HEK293T (cell line): Measurements from ENCODE around the gene TMEM132D.

Experiments
- CTCF ChIA-PET: fragments of 350-600 bp; formaldehyde crosslinking; extraction: SDS; loops from one replicate; lab custom pipeline; 2021; ENCODE audit warnings: antibody characterized with exemption, inconsistent platforms; lab: Yijun Ruan, JAX
- POLR2A ChIA-PET: fragments of 350-600 bp; formaldehyde crosslinking; extraction: SDS; loops from one replicate; lab custom pipeline; 2020; ENCODE audit warnings: antibody characterized with exemption, inconsistent platforms; lab: Yijun Ruan, JAX
- DNase-seq: peaks from one replicate; pipeline ENCODE4 v3.0.0; 2012; ENCODE audit warnings: mixed read lengths; ENCODE audit errors: extremely low spot score
- ARNT ChIP-seq: fragments of 450-650 bp; IDR thresholded peaks from 2 replicates; pipeline ENCODE4 v1.6.1; 2017; ENCODE audit warnings: mild to moderate bottlenecking
- BHLHE40 ChIP-seq: fragments of 450-650 bp; IDR thresholded peaks from 2 replicates; pipeline ENCODE4 v1.6.1; 2016; ENCODE audit warnings: mild to moderate bottlenecking, moderate library complexity, borderline replicate concordance
- CTBP1 ChIP-seq: fragments of 450-650 bp; IDR thresholded peaks from 2 replicates; pipeline ENCODE4 v1.6.1; 2016; ENCODE audit warnings: borderline replicate concordance
- ELF4 ChIP-seq: fragments of 450-650 bp; IDR thresholded peaks from 2 replicates; pipeline ENCODE4 v1.6.1; 2017; ENCODE audit warnings: antibody characterized with exemption
- FOXA1 ChIP-seq: fragments of 450-650 bp; IDR thresholded peaks from 2 replicates; pipeline ENCODE4 v1.6.1; 2016; ENCODE audit warnings: mild to moderate bottlenecking
- FOXK2 ChIP-seq: fragments of 450-650 bp; IDR thresholded peaks from 2 replicates; pipeline ENCODE4 v1.6.1; 2016; ENCODE audit warnings: mild to moderate bottlenecking
- FOXM1 ChIP-seq: fragments of 450-650 bp; IDR thresholded peaks from 2 replicates; pipeline ENCODE4 v1.6.1; 2017; ENCODE audit warnings: mild to moderate bottlenecking, borderline replicate concordance
- HDGF ChIP-seq: fragments of 450-650 bp; IDR thresholded peaks from 2 replicates; pipeline ENCODE4 v1.6.1; 2017; ENCODE audit warnings: antibody characterized with exemption, borderline replicate concordance
- L3MBTL2 ChIP-seq: fragments of 450-650 bp; conservative IDR thresholded peaks from 2 replicates; pipeline ENCODE4 v1.6.1; 2016; ENCODE audit warnings: mild to moderate bottlenecking
- LEF1 ChIP-seq: fragments of 450-650 bp; IDR thresholded peaks from 2 replicates; pipeline ENCODE4 v1.6.1; 2017; ENCODE audit warnings: mild to moderate bottlenecking, borderline replicate concordance
- NFRKB ChIP-seq: fragments of 450-650 bp; IDR thresholded peaks from 2 replicates; pipeline ENCODE4 v1.6.1; 2016; ENCODE audit warnings: mild to moderate bottlenecking, moderate library complexity
- PKNOX1 ChIP-seq: fragments of 450-650 bp; IDR thresholded peaks from 2 replicates; pipeline ENCODE4 v1.6.1; 2016
- SP1 ChIP-seq: fragments of 450-650 bp; IDR thresholded peaks from 2 replicates; pipeline ENCODE4 v1.6.1; 2017
- SUZ12 ChIP-seq: fragments of 450-650 bp; IDR thresholded peaks from 2 replicates; pipeline ENCODE4 v1.6.1; 2016; ENCODE audit warnings: mild to moderate bottlenecking
- TARDBP ChIP-seq: fragments of 450-650 bp; IDR thresholded peaks from 2 replicates; pipeline ENCODE4 v1.6.1; 2016
- ZNF384 ChIP-seq: fragments of 450-650 bp; IDR thresholded peaks from 2 replicates; pipeline ENCODE4 v1.6.1; 2016

Gene TMEM132D

GRCh38 chr12:129089576-129089975 lies 814.2 kb downstream of the TMEM132D start:
- CTCF ChIA-PET, result no interaction called here

GRCh38 chr12:129084875-129085826 lies 818.7 kb downstream of the TMEM132D start:
- no peak for DNase-seq
- POLR2A ChIA-PET, result no interaction called here
- TF ChIP-seq LEF1 (no peak), NFRKB (no peak), CTBP1 (no peak), ELF4 (no peak), SUZ12 (no peak), PKNOX1 (no peak), FOXM1 (no peak)
- CTCF ChIA-PET, result no interaction called here

More at GRCh38 chr12:129089576-129089975, 814.2 kb downstream of the TMEM132D start:
- POLR2A ChIA-PET, result no interaction called here
- no peak for DNase-seq
- TF ChIP-seq ARNT (no peak), BHLHE40 (no peak), CTBP1 (no peak), SP1 (no peak), HDGF (no peak), PKNOX1 (no peak), FOXM1 (no peak), SUZ12 (no peak), FOXA1 (no peak), NFRKB (no peak), L3MBTL2 (no peak), TARDBP (no peak), ZNF384 (no peak), ELF4 (no peak), FOXK2 (no peak)

GRCh38 chr12:129083121-129083840 lies 820.5 kb downstream of the TMEM132D start:
- CTCF ChIA-PET, result no interaction called here
- TF ChIP-seq SP1 (no peak), PKNOX1 (no peak), FOXA1 (no peak), ELF4 (no peak), L3MBTL2 (no peak), TARDBP (no peak), HDGF (no peak), LEF1 (no peak)
- DNase-seq, result no peak
- POLR2A ChIA-PET, result no interaction called here

- TF ChIP-seq SP1 (no peak), FOXA1 (no peak), ARNT (no peak)
- ChIA-PET CTCF (no interaction called here), POLR2A (no interaction called here)
- no peak for DNase-seq
Measured at GRCh38 chr12:129082441-129082840, 821.4 kb downstream of the TMEM132D start.

- DNase-seq, result no peak
- CTCF ChIA-PET, result no interaction called here
- no peak for TF ChIP-seq SP1
- TF ChIP-seq NFRKB, result no peak
- TF ChIP-seq FOXK2, result no peak
- no peak for TF ChIP-seq ARNT
- TF ChIP-seq CTBP1, result no peak
- no peak for TF ChIP-seq FOXM1
- no peak for TF ChIP-seq FOXA1
- TF ChIP-seq ZNF384, result no peak
- no peak for TF ChIP-seq SUZ12
- TF ChIP-seq TARDBP, result no peak
- no peak for TF ChIP-seq ELF4
- no peak for TF ChIP-seq LEF1
- TF ChIP-seq HDGF, result no peak
- TF ChIP-seq PKNOX1, result no peak
- no peak for TF ChIP-seq BHLHE40
- TF ChIP-seq L3MBTL2, result no peak
- POLR2A ChIA-PET, result no interaction called here
Measured at GRCh38 chr12:129081755-129082250, 822.0 kb downstream of the TMEM132D start.
